ENCODE results near the gene NDUFA1. TPM values are rescaled to one million over a fixed set of nuclear protein-coding genes. Genes with fewer than 3 reads are reported as not detected.
"Not testable (repeated sequence)": the region's sequence is repeated elsewhere in the genome, so short reads cannot be mapped to it uniquely, and the experiment has no call there.

The NDUFA1 gene
- polyA plus RNA-seq, 3 donors = 55.6 to 353 (median 321) TPM

GRCh38 chrX:119891961-119892692 is 20.5 kb downstream of the NDUFA1 start:
- H4K20me1 ChIP-seq (ENCODE audit: insufficient read depth, low read length); H3K4me3 ChIP-seq (replicated peaks in 1 of 3; ENCODE audit: low read depth in 2 of 3, low read length in 3 of 3); H3K4me1 Mint-ChIP-seq; intact Hi-C loops (cut with micrococcal nuclease); H3K4me3 Mint-ChIP-seq; H3K9me3 ChIP-seq (replicated peaks in 1 of 2; ENCODE audit: control insufficient read depth in 1 of 2, insufficient read depth in 1 of 2, low read length in 2 of 2); H3K79me2 ChIP-seq (ENCODE audit: insufficient read depth, low read length); H3K36me3 Mint-ChIP-seq; H3K4me2 ChIP-seq (replicated peaks; ENCODE audit: extremely low read depth, low read length, poor library complexity, severe bottlenecking); H3K27ac Mint-ChIP-seq; H3K9me3 Mint-ChIP-seq; DNase-seq; H3K27me3 ChIP-seq (ENCODE audit: control insufficient read depth in 2 of 2, insufficient read depth in 2 of 2, low read length in 2 of 2); H3K36me3 ChIP-seq (replicated peaks in 1 of 2; ENCODE audit: control insufficient read depth in 1 of 2, insufficient read depth in 2 of 2, low read length in 2 of 2); H3K27ac ChIP-seq (ENCODE audit: low read depth in 1 of 2, low read length in 2 of 2); H2AFZ ChIP-seq (ENCODE audit: insufficient read depth, low read depth, low read length, poor library complexity, severe bottlenecking); H3K4me1 ChIP-seq (ENCODE audit: control insufficient read depth in 1 of 2, insufficient read depth in 2 of 2, low read length in 2 of 2); H3K9ac ChIP-seq (ENCODE audit: insufficient read depth, low read length, poor library complexity, severe bottlenecking): not testable (repeated sequence)
- H3K27me3 Mint-ChIP-seq (ENCODE audit: low read depth in 3 of 3) = peaks cover 0 to 28% (median 24%) of the 10 kb centered on the region in 3 donors
- no CpG with 5 or more reads among the region's 16 CpGs for WGBS (ENCODE audit: insufficient coverage)

- Mint-ChIP-seq H3K27ac (peak within 1 kb of the TSS in 1 of 7 donors; percentile 50), H3K27me3 (ENCODE audit: low read depth in 3 of 3) (peaks cover 0 to 9% (median 5%) of the 10 kb centered on the region in 3 donors), H3K9me3 (peaks cover 0 to 2% (median 0%) of the 10 kb centered on the region in 7 donors), H3K4me3 (no peak within 1 kb of the TSS), H3K4me1 (peaks cover 9% of the 10 kb centered on the region), H3K36me3 (no peaks in the 10 kb centered on the region)
- H3K27ac ChIP-seq (ENCODE audit: low read depth in 1 of 2, low read length in 2 of 2) = no peak within 1 kb of the TSS
- intact Hi-C loops (cut with micrococcal nuclease) = no loop called here
- no peaks in the 10 kb centered on the region for H4K20me1 ChIP-seq (ENCODE audit: insufficient read depth, low read length)
- no peaks in the 10 kb centered on the region for H3K36me3 ChIP-seq (replicated peaks in 1 of 2; ENCODE audit: control insufficient read depth in 1 of 2, insufficient read depth in 2 of 2, low read length in 2 of 2)
- no peak within 1 kb of the TSS for H3K9ac ChIP-seq (ENCODE audit: insufficient read depth, low read length, poor library complexity, severe bottlenecking)
- H3K4me2 ChIP-seq (replicated peaks; ENCODE audit: extremely low read depth, low read length, poor library complexity, severe bottlenecking) = no peak within 1 kb of the TSS
- H3K4me1 ChIP-seq (ENCODE audit: control insufficient read depth in 1 of 2, insufficient read depth in 2 of 2, low read length in 2 of 2) = peaks cover 8% of the 10 kb centered on the region in 2 donors
- no peak within 1 kb of the TSS for H2AFZ ChIP-seq (ENCODE audit: insufficient read depth, low read depth, low read length, poor library complexity, severe bottlenecking)
- no CpG with 5 or more reads among the region's 4 CpGs for WGBS (ENCODE audit: insufficient coverage)
- TF ChIP-seq CTCF (IDR thresholded peaks at IDR 0.05) = no peak
- no peaks in the 10 kb centered on the region for H3K79me2 ChIP-seq (ENCODE audit: insufficient read depth, low read length)
- no peaks in the 10 kb centered on the region for H3K27me3 ChIP-seq (ENCODE audit: control insufficient read depth in 2 of 2, insufficient read depth in 2 of 2, low read length in 2 of 2)
- no peaks in the 10 kb centered on the region for H3K9me3 ChIP-seq (replicated peaks in 1 of 2; ENCODE audit: control insufficient read depth in 1 of 2, insufficient read depth in 1 of 2, low read length in 2 of 2)
- no peak within 1 kb of the TSS for H3K4me3 ChIP-seq (replicated peaks in 1 of 3; ENCODE audit: low read depth in 2 of 3, low read length in 3 of 3)
- DNase-seq = no peak
Measured at GRCh38 chrX:119895843-119896326, 24.3 kb downstream of the NDUFA1 start, which contains the start of gene AKAP14. Gene AKAP14 (plus strand): TSS chrX:119895893. CDS start chrX:119903224, 7,331 bp downstream.
